Suprapubic skin (tissue), 4 donors: ENCODE results near the gene CWC27. TPM values are rescaled to one million over a fixed set of nuclear protein-coding genes. Genes with fewer than 3 reads are reported as not detected.

ENCODE experiments used
- DNase-seq, 2 donors: peaks; one replicate each; pipeline ENCODE4 v3.0.0-alpha.2; 2019; ENCODE audit warnings: low spot score in 2 of 2
- H3K27ac ChIP-seq: fragments of 200-600 bp; sonication (generic); one replicate; pipeline ENCODE4 v1.5.1; 2019
- H3K27me3 ChIP-seq: fragments of 200-600 bp; sonication (generic); one replicate; pipeline ENCODE4 v1.5.1; 2019
- H3K36me3 ChIP-seq: fragments of 200-600 bp; sonication (generic); one replicate; pipeline ENCODE4 v1.5.1; 2019
- H3K4me1 ChIP-seq: fragments of 200-600 bp; sonication (generic); one replicate; pipeline ENCODE4 v1.5.1; 2019
- H3K4me3 ChIP-seq: fragments of 200-600 bp; sonication (generic); one replicate; pipeline ENCODE4 v1.5.1; 2019; ENCODE audit warnings: mild to moderate bottlenecking
- H3K9me3 ChIP-seq: fragments of 200-600 bp; sonication (generic); one replicate; pipeline ENCODE4 v1.5.1; 2019
- CTCF ChIP-seq, 2 donors: fragments of 200-600 bp in 1 of 2; fragments of 450-650 bp in 1 of 2; sonication (generic) in 1 of 2; IDR thresholded peaks; one replicate each; pipeline ENCODE4 v1.5.1; 2016 to 2019; ENCODE audit warnings: antibody characterized with exemption in 2 of 2, mild to moderate bottlenecking in 1 of 2, moderate library complexity in 1 of 2
- EP300 ChIP-seq: sonication (generic); formaldehyde crosslinking; IDR thresholded peaks from one replicate; pipeline ENCODE4 v1.6.1; 2017; ENCODE audit warnings: antibody characterized with exemption
- POLR2A ChIP-seq, 2 donors: fragments of 450-650 bp; IDR thresholded peaks; one replicate each; pipeline ENCODE4 v1.6.1; 2017; ENCODE audit warnings: antibody characterized with exemption in 2 of 2, mild to moderate bottlenecking in 2 of 2, moderate library complexity in 2 of 2
- POLR2AphosphoS5 ChIP-seq, 3 donors: sonication (generic); formaldehyde crosslinking; IDR thresholded peaks; one replicate each; pipeline ENCODE4 v1.6.1; 2017; ENCODE audit warnings: antibody characterized with exemption in 3 of 3
- WGBS: methylation state at CpG from one replicate; pipeline ENCODE4 v1.1.5; 2018; 5-methylcytosine and 5-hydroxymethylcytosine counted together
- total RNA-seq, 4 donors: library from RNA; depleted of rRNA; stranded (reverse); fragments of >200 nt; gene quantifications; one replicate each; pipeline ENCODE4 v1.1.0, GENCODE V29; 2016

Gene CWC27
- total RNA-seq, 4 donors from 2014 or later, result 6.4 to 17.8 (median 13.0) TPM

- WGBS, result 79% methylated on average over 3 of the region's 3 CpGs
- DNase-seq, result no peak
- H3K36me3 ChIP-seq, result peaks cover 2% of the 10 kb centered on the region
- H3K4me1 ChIP-seq, result no peaks in the 10 kb centered on the region
- TF ChIP-seq EP300, result no peak
- TF ChIP-seq POLR2AphosphoS5 (IDR thresholded peaks at IDR 0.05), result no peak
- TF ChIP-seq CTCF (IDR thresholded peaks at IDR 0.05), result no peak
- TF ChIP-seq POLR2A (IDR thresholded peaks at IDR 0.05), result no peak
- no peak overlapping the region for H3K4me3 ChIP-seq
- H3K27me3 ChIP-seq, result no peaks in the 10 kb centered on the region
- no peaks in the 10 kb centered on the region for H3K9me3 ChIP-seq
- no peak overlapping the region for H3K27ac ChIP-seq
These were observed 25.5 kb downstream of the CWC27 start for GRCh38 chr5:64794053-64794770.

GRCh38 chr5:64796301-64796700 lies 27.6 kb downstream of the CWC27 start:
- no peak for TF ChIP-seq POLR2A (IDR thresholded peaks at IDR 0.05)
- no peak for TF ChIP-seq POLR2AphosphoS5 (IDR thresholded peaks at IDR 0.05)
- no peak for TF ChIP-seq CTCF (IDR thresholded peaks at IDR 0.05)
- TF ChIP-seq EP300, result no peak
- no peak overlapping the region for H3K4me3 ChIP-seq
- no peak overlapping the region for H3K27ac ChIP-seq
- DNase-seq, result no peak
- peaks cover 4% of the 10 kb centered on the region for H3K36me3 ChIP-seq
- no peaks in the 10 kb centered on the region for H3K27me3 ChIP-seq
- no peaks in the 10 kb centered on the region for H3K9me3 ChIP-seq
- no peaks in the 10 kb centered on the region for H3K4me1 ChIP-seq

- H3K27ac ChIP-seq, result no peak overlapping the region
- peaks cover 29% of the 10 kb centered on the region for H3K36me3 ChIP-seq
- no peaks in the 10 kb centered on the region for H3K9me3 ChIP-seq
- H3K4me1 ChIP-seq, result no peaks in the 10 kb centered on the region
- DNase-seq, result no peak
- TF ChIP-seq POLR2A (IDR thresholded peaks at IDR 0.05) (no peak), CTCF (IDR thresholded peaks at IDR 0.05) (no peak), EP300 (no peak), POLR2AphosphoS5 (IDR thresholded peaks at IDR 0.05) (no peak)
- WGBS, result 90% methylated on average over 2 of the region's 2 CpGs
- H3K4me3 ChIP-seq, result no peak overlapping the region
- no peaks in the 10 kb centered on the region for H3K27me3 ChIP-seq
These were observed 32.2 kb downstream of the CWC27 start for GRCh38 chr5:64800926-64801325.

GRCh38 chr5:64806537-64806936 lies 37.8 kb downstream of the CWC27 start:
- no peaks in the 10 kb centered on the region for H3K9me3 ChIP-seq

More at GRCh38 chr5:64806537-64806936, 37.8 kb downstream of the CWC27 start:
- Histone ChIP-seq H3K4me3 (no peak overlapping the region), H3K4me1 (no peaks in the 10 kb centered on the region), H3K27ac (no peak overlapping the region), H3K27me3 (no peaks in the 10 kb centered on the region), H3K36me3 (peaks cover 38% of the 10 kb centered on the region)
- WGBS, result 82% methylated on average over 2 of the region's 2 CpGs
- DNase-seq, result no peak
- TF ChIP-seq CTCF (IDR thresholded peaks at IDR 0.05) (no peak), POLR2AphosphoS5 (IDR thresholded peaks at IDR 0.05) (no peak), POLR2A (IDR thresholded peaks at IDR 0.05) (no peak), EP300 (no peak)
